GM19397 (cell line): ENCODE results near the gene LRRC56.

Experiments used
- ATAC-seq: cut with Tn5 transposase; IDR thresholded peaks from one replicate; pipeline ENCODE4 v1.9.1; 2021; ENCODE audit warnings: mild to moderate bottlenecking, moderate library complexity; ENCODE audit not compliant: unreplicated experiment

The LRRC56 gene

GRCh38 chr11:556662-557256 is 19.4 kb downstream of the LRRC56 start:
- no peak for ATAC-seq

- no peak for ATAC-seq
Observed at GRCh38 chr11:557328-558132, 20.2 kb downstream of the LRRC56 start.

- no peak for ATAC-seq
Observed at GRCh38 chr11:558503-558902, 21.2 kb downstream of the LRRC56 start.

- ATAC-seq, result no peak
Observed at GRCh38 chr11:559020-559620, 21.8 kb downstream of the LRRC56 start.

- ATAC-seq, result no peak
Observed at GRCh38 chr11:559712-560304, 22.5 kb downstream of the LRRC56 start.

- peak; percentile 75 for ATAC-seq
Observed at GRCh38 chr11:560305-561147, 23.2 kb downstream of the LRRC56 start, which contains the start of the genes LMNTD2 and RASSF7. LMNTD2 (minus strand) TSS chr11:560738; CDS start chr11:560716, 22 bp downstream. RASSF7 (plus strand) TSS chr11:560970; CDS start chr11:561769, 799 bp downstream.

- ATAC-seq, result peak; percentile 15
Observed at GRCh38 chr11:561148-562003, 24.0 kb downstream of the LRRC56 start.

- no peak for ATAC-seq
Observed at GRCh38 chr11:562046-562645, 24.8 kb downstream of the LRRC56 start.

- ATAC-seq, result no peak
Observed at GRCh38 chr11:563066-563811, 25.9 kb downstream of the LRRC56 start.

- no peak for ATAC-seq
Observed at GRCh38 chr11:563812-564578, 26.7 kb downstream of the LRRC56 start.

GRCh38 chr11:565921-566509 is 28.7 kb downstream of the LRRC56 start:
- ATAC-seq, result no peak

GRCh38 chr11:567011-567628 is 29.8 kb downstream of the LRRC56 start:
- ATAC-seq, result no peak

GRCh38 chr11:567629-568292 is 30.4 kb downstream of the LRRC56 start:
- peak; percentile 10 for ATAC-seq

GRCh38 chr11:568306-569157 is 31.2 kb downstream of the LRRC56 start:
- peak; percentile 86 for ATAC-seq

GRCh38 chr11:569158-569885 is 32.0 kb downstream of the LRRC56 start:
- no peak for ATAC-seq
